HG02642 (cell line): ENCODE data around the gene BBLN.
"Not testable (repeated sequence)": the region's sequence is repeated elsewhere in the genome, so short reads cannot be mapped to it uniquely, and the experiment has no call there.

Source experiments
- ATAC-seq: cut with Tn5 transposase; IDR thresholded peaks from one replicate; pipeline ENCODE4 v1.9.1; 2021; ENCODE audit warnings: mild to moderate bottlenecking; ENCODE audit not compliant: unreplicated experiment, poor library complexity

Gene BBLN

GRCh38 chr9:128123451-128124080 lies 36.5 kb upstream of the BBLN start:
- ATAC-seq = no peak

- ATAC-seq = no peak
These were observed 35.6 kb upstream of the BBLN start for GRCh38 chr9:128124451-128124850.

- ATAC-seq = no peak
These were observed 35.0 kb upstream of the BBLN start for GRCh38 chr9:128124873-128125579.

- no peak for ATAC-seq
These were observed 34.3 kb upstream of the BBLN start for GRCh38 chr9:128125580-128126354.

GRCh38 chr9:128127568-128127989 lies 32.5 kb upstream of the BBLN start, which contains the start of gene PTGES2:
Gene PTGES2, minus strand, starts transcription at chr9:128127729. Its CDS starts 12 bp downstream, at chr9:128127717.
- ATAC-seq = peak; percentile 64

- ATAC-seq = peak; percentile 66
These were observed 31.9 kb upstream of the BBLN start for GRCh38 chr9:128127990-128128835.

GRCh38 chr9:128128836-128129590 lies 31.1 kb upstream of the BBLN start:
- ATAC-seq = no peak

- ATAC-seq = not testable (repeated sequence)
These were observed 30.0 kb upstream of the BBLN start for GRCh38 chr9:128129976-128130590.

- ATAC-seq = not testable (repeated sequence)
These were observed 29.4 kb upstream of the BBLN start for GRCh38 chr9:128130651-128131050.

- ATAC-seq = not testable (repeated sequence)
These were observed 28.7 kb upstream of the BBLN start for GRCh38 chr9:128131346-128131745.

GRCh38 chr9:128132139-128132538 lies 27.9 kb upstream of the BBLN start:
- ATAC-seq = not testable (repeated sequence)

- not testable (repeated sequence) for ATAC-seq
These were observed 24.5 kb upstream of the BBLN start for GRCh38 chr9:128135561-128135960.

- no peak for ATAC-seq
These were observed 23.0 kb upstream of the BBLN start for GRCh38 chr9:128136816-128137793.

GRCh38 chr9:128138001-128138400 lies 22.1 kb upstream of the BBLN start:
- no peak for ATAC-seq

- no peak for ATAC-seq
These were observed 20.4 kb upstream of the BBLN start for GRCh38 chr9:128139621-128140020.

GRCh38 chr9:128141604-128142003 lies 18.5 kb upstream of the BBLN start:
- ATAC-seq = no peak

- ATAC-seq = no peak
These were observed 18.0 kb upstream of the BBLN start for GRCh38 chr9:128142061-128142460.

GRCh38 chr9:128142596-128142995 lies 17.5 kb upstream of the BBLN start:
- no peak for ATAC-seq
